K562 (cell line): ENCODE data around the gene PBX2. TPM values are rescaled to one million over a fixed set of nuclear protein-coding genes. Genes with fewer than 3 reads are reported as not detected.

ENCODE experiments used
- CAMTA2 ChIP-seq: fragments of 250-450 bp; sonication (Bioruptor Pico); conservative IDR thresholded peaks from 2 replicates; pipeline ENCODE4 v1.5.1; 2022
- CBX5 ChIP-seq: IDR thresholded peaks from 2 replicates; pipeline ENCODE4 v1.6.1; 2014; ENCODE audit warnings: low read depth, borderline replicate concordance
- COPS2 ChIP-seq: fragments of 450-650 bp; conservative IDR thresholded peaks from 2 replicates; pipeline ENCODE4 v1.6.1; 2016; ENCODE audit warnings: mild to moderate bottlenecking, moderate library complexity
- CREBBP ChIP-seq: IDR thresholded peaks from one replicate; pipeline ENCODE4 v1.6.1; 2012; ENCODE audit warnings: low read depth, mild to moderate bottlenecking, control low read depth, inconsistent platforms, low read length
- FUS ChIP-seq: fragments of 200-400 bp; formaldehyde crosslinking; optimal IDR thresholded peaks from 2 replicates; pipeline ENCODE3; 2017; ENCODE audit warnings: low read depth, low read length
- HMG20B ChIP-seq: fragments of 250-450 bp; sonication (Bioruptor Pico); IDR thresholded peaks from 2 replicates; pipeline ENCODE4 v1.5.0; 2021; ENCODE audit warnings: mild to moderate bottlenecking
- HOMEZ ChIP-seq: fragments of 250-450 bp; sonication (Bioruptor Pico); IDR thresholded peaks from 2 replicates; pipeline ENCODE4 v1.4.0; 2020; ENCODE audit warnings: mild to moderate bottlenecking, moderate library complexity
- KLF6 ChIP-seq: fragments of 250-450 bp; sonication (Bioruptor Pico); IDR thresholded peaks from 2 replicates; pipeline ENCODE4 v1.4.0; 2020; ENCODE audit warnings: mild to moderate bottlenecking, moderate library complexity, borderline replicate concordance
- MLX ChIP-seq, 2 experiments: fragments of 450-650 bp in 1 of 2; sonication (generic) in 1 of 2; formaldehyde crosslinking; conservative IDR thresholded peaks; 2 replicates each; pipeline versions ENCODE4 v1.4.0 to v1.8.1; 2020 to 2022; ENCODE audit warnings: mild to moderate bottlenecking in 1 of 2, missing genetic modification reagents in 1 of 2
- MYBL2 ChIP-seq, 2 experiments: fragments of 450-650 bp in 1 of 2; sonication (generic) in 1 of 2; formaldehyde crosslinking in 1 of 2; IDR thresholded peaks; 2 replicates each; pipeline versions ENCODE4 v1.6.1 to v1.8.1; 2017 to 2022; ENCODE audit warnings: borderline replicate concordance in 1 of 2, inconsistent platforms in 1 of 2, low read depth in 1 of 2, mild to moderate bottlenecking in 1 of 2, missing genetic modification reagents in 1 of 2, moderate library complexity in 1 of 2
- NCOR1 ChIP-seq: fragments of 450-650 bp; IDR thresholded peaks from 2 replicates; pipeline ENCODE4 v1.6.1; 2016; ENCODE audit warnings: mild to moderate bottlenecking, moderate library complexity
- POLR2B ChIP-seq: fragments of 450-650 bp; IDR thresholded peaks from 2 replicates; pipeline ENCODE4 v1.6.1; 2018; ENCODE audit warnings: low read depth; ENCODE audit not compliant: partially characterized antibody
- RBFOX2 ChIP-seq: fragments of 200-400 bp; formaldehyde crosslinking; IDR thresholded peaks from 2 replicates; pipeline ENCODE4 v1.6.1; 2017; ENCODE audit warnings: low read depth, mild to moderate bottlenecking, low read length, moderate library complexity
- SMAD1 ChIP-seq: fragments of 150-350 bp; IDR thresholded peaks from 2 replicates; pipeline ENCODE4 v1.6.1; 2014; ENCODE audit warnings: low read length, low read depth; ENCODE audit not compliant: partially characterized antibody
- SMARCB1 ChIP-seq: IDR thresholded peaks from 2 replicates; pipeline ENCODE4 v1.6.1; 2011; ENCODE audit warnings: improper control_type of control experiment, low read depth; ENCODE audit not compliant: insufficient read length
- STAT5A ChIP-seq: IDR thresholded peaks from 2 replicates; pipeline ENCODE4 v1.6.1; 2012; ENCODE audit warnings: low read length, inconsistent platforms, borderline replicate concordance
- TAF7 ChIP-seq: fragments of 450-650 bp; IDR thresholded peaks from 2 replicates; pipeline ENCODE4 v1.6.1; 2016; ENCODE audit warnings: missing genetic modification characterization, missing compliant biosample characterization
- XRCC5 ChIP-seq: fragments of 200-400 bp; formaldehyde crosslinking; IDR thresholded peaks from 2 replicates; pipeline ENCODE4 v1.6.1; 2017; ENCODE audit warnings: low read depth, mild to moderate bottlenecking, low read length
- ZBTB26 ChIP-seq: fragments of 450-650 bp; formaldehyde crosslinking; IDR thresholded peaks from 2 replicates; pipeline ENCODE4 v1.4.0; 2022; ENCODE audit warnings: missing genetic modification characterization
- ZBTB34 ChIP-seq: fragments of 250-450 bp; sonication (Bioruptor Pico); IDR thresholded peaks from 2 replicates; pipeline ENCODE4 v1.8.0; 2021; ENCODE audit warnings: mild to moderate bottlenecking, moderate library complexity
- ZNF121 ChIP-seq: sonication (generic); formaldehyde crosslinking; conservative IDR thresholded peaks from 2 replicates; pipeline ENCODE4 v1.8.0; 2022; ENCODE audit warnings: missing genetic modification reagents
- ZNF212 ChIP-seq: fragments of 450-650 bp; formaldehyde crosslinking; IDR thresholded peaks from 2 replicates; pipeline ENCODE4 v1.4.0; 2020; ENCODE audit warnings: mild to moderate bottlenecking
- ZNF24 ChIP-seq: fragments of 450-650 bp; IDR thresholded peaks from 2 replicates; pipeline ENCODE4 v1.6.1; 2016
- ZNF408 ChIP-seq: fragments of 250-450 bp; sonication (Bioruptor Pico); IDR thresholded peaks from 2 replicates; pipeline ENCODE4 v1.4.0; 2020; ENCODE audit warnings: low read depth, mild to moderate bottlenecking, moderate library complexity
- ZNF668 ChIP-seq: fragments of 250-450 bp; sonication (Bioruptor Pico); IDR thresholded peaks from 2 replicates; pipeline ENCODE4 v1.8.0; 2022; ENCODE audit warnings: mild to moderate bottlenecking, inconsistent platforms
- ZNF75A ChIP-seq: fragments of 450-650 bp; formaldehyde crosslinking; IDR thresholded peaks from 2 replicates; pipeline ENCODE4 v1.4.0; 2020; ENCODE audit warnings: mild to moderate bottlenecking
- ZNF77 ChIP-seq: fragments of 250-450 bp; sonication (Bioruptor Pico); IDR thresholded peaks from 2 replicates; pipeline ENCODE4 v1.5.0; 2020
- polyA plus RNA-seq, 8 experiments: library from polyadenylated mRNA; depleted of rRNA in 4 of 8; stranded (reverse) in 5 of 8; unstranded in 3 of 8; fragments of >200 nt; fragmentation: Nextera tagmentation in 2 of 8; fragmentation: Illumina TruSeq in 1 of 8; extraction: Ambion mirVana in 2 of 8; extraction: Trizol in 1 of 8; gene quantifications; 2 replicates each; pipeline versions ENCODE4 v1.2.1 to v1.2.3, GENCODE V29; 2011 to 2014; ENCODE audit warnings: inconsistent platforms in 1 of 8, missing spikeins in 1 of 8
- total RNA-seq, 7 experiments: library from RNA; depleted of rRNA in 6 of 7; stranded (reverse); fragments of >200 nt in 6 of 7; fragmentation: Illumina TruSeq in 2 of 7; extraction: Trizol in 2 of 7; gene quantifications; 2 replicates each; pipeline versions ENCODE4 v1.2.1 to v1.2.3, GENCODE V29; 2011 to 2021; ENCODE audit warnings: low replicate concordance in 1 of 7

PBX2 gene
- total and polyA plus RNA-seq, 9 of the 15 experiments (the other 6 are each of a cell fraction or from before 2014, with no cell fraction given), result 1.9 to 134 (median 62.5) TPM

GRCh38 chr6:32167761-32168262, 22.2 kb downstream of the PBX2 start (continued):
- 0 out of 2 replicates have a peak, but pooled peaks have one; percentile 68 for TF ChIP-seq ZBTB34 (CRISPR knock-in tag)
- peak; percentile 81 for TF ChIP-seq SMAD1
- peak; percentile 69 for TF ChIP-seq POLR2B
- TF ChIP-seq HOMEZ (CRISPR knock-in tag), result no peak
- TF ChIP-seq ZNF24, result 0 out of 2 replicates have a peak, but pooled peaks have one; percentile 10
- TF ChIP-seq TAF7 (tag), result 0 out of 2 replicates have a peak, but pooled peaks have one; percentile 4
- no peak for TF ChIP-seq MLX (CRISPR knock-in tag; conservative IDR thresholded peaks at IDR 0.05)
- no peak for TF ChIP-seq CREBBP
- peak; percentile 46; the same call in 1 of the 2 replicates for TF ChIP-seq XRCC5
- no peak for TF ChIP-seq FUS
- TF ChIP-seq CAMTA2 (CRISPR knock-in tag), result no peak
- TF ChIP-seq HMG20B (CRISPR knock-in tag), result no peak
- TF ChIP-seq KLF6, result peak; percentile 70; the same call in 1 of the 2 replicates
- no peak for TF ChIP-seq ZBTB26
- no peak for TF ChIP-seq MYBL2 (IDR thresholded peaks at IDR 0.05; ENCODE audit: low read depth)
- TF ChIP-seq MYBL2 (CRISPR knock-in tag; IDR thresholded peaks at IDR 0.05; ENCODE audit: borderline replicate concordance), result no peak
- TF ChIP-seq NCOR1, result peak; percentile 97
- no peak for TF ChIP-seq ZNF121 (CRISPR knock-in tag)
- TF ChIP-seq ZNF75A (CRISPR knock-in tag), result no peak
- no peak for TF ChIP-seq SMARCB1
- TF ChIP-seq CBX5, result 0 out of 2 replicates have a peak, but pooled peaks have one; percentile 22
- TF ChIP-seq ZNF668 (CRISPR knock-in tag), result 0 out of 2 replicates have a peak, but pooled peaks have one; percentile 18
- no peak for TF ChIP-seq COPS2
- TF ChIP-seq RBFOX2, result no peak
- TF ChIP-seq ZNF212 (CRISPR knock-in tag), result no peak
- TF ChIP-seq ZNF408 (CRISPR knock-in tag), result no peak
- TF ChIP-seq ZNF77 (CRISPR knock-in tag), result no peak
- peak; percentile 86 for TF ChIP-seq STAT5A
